Head of caudate nucleus (tissue), 42 donors: ENCODE results near the gene OSBPL3.
A peak's percentile ranks its signal among the peaks of the same experiment; 100 is the strongest.

ENCODE experiments used
- DNase-seq, 42 donors: peaks; one replicate each; pipeline versions ENCODE4 v3.0.0 to v3.0.0-alpha.2; 2020 to 2021; ENCODE audit warnings: mixed read lengths in 7 of 42
- intact Hi-C: fragments of 100-400 bp; cut with DNase I; formaldehyde crosslinking; loops from one replicate; pipeline ENCODE4 v1.15.0; 2022

OSBPL3 gene

DNA sequence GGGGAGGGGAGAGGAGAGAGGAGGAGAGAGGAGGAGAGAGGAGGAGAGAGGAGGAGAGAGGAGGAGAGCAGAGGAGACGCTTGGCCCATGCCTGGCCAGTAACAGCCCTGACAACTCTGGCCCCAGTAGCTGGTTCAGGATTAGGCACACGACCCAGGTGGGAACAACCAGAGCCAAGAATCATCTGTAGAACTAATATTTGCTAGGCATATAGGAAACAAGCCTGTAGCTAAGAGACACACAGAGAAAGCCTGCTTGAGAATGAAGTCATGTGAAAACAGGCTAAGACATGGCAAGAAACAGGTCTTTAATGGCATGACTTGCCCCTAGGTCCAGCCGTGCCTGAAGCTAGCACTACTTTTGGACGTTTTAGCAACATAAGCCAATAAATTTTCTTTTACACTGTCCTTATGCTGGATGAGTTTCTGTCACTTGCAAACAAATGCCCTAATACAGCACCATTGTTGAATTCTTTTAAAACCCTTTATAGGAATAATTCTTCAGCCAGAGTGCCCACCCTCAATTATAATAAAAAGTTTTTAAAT, 17.5 kb downstream of the OSBPL3 start:
- no peak for DNase-seq
- intact Hi-C loops, result no loop called here

DNA sequence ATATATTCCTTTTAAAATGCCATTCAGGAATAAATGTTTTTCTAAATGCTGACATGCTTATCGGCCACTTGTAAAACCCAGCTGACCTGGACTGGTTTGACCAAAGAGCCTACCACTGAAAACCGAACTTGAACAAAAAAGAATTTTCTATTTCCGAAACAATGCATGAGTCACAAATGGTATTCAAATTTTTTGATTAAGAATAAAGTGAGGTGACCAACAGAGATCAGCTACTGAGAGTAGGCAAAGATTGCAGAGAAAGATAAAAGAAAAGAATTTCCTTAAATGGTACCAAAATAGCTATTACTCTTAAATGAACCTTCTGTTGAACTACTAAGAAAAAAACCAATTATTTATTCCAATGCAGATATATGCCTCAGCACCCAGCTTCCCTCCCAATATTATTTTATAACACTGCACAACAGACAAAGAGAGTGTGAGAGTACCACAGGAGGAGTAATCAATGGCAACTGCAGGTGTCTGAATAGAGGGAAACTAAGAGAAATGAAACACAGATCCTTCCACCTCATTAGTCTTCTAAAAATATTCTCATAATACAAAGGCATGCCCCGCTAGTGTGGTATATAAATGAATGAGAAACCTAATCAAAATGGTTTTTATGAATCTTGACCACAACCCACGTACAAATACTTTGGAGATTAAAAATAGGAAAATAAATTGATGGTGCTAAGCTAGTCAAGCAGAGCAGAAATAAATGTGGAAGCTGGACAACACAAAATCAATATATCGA, 20.1 kb downstream of the OSBPL3 start:
- DNase-seq, result no peak
- intact Hi-C loops, result no loop called here

DNA sequence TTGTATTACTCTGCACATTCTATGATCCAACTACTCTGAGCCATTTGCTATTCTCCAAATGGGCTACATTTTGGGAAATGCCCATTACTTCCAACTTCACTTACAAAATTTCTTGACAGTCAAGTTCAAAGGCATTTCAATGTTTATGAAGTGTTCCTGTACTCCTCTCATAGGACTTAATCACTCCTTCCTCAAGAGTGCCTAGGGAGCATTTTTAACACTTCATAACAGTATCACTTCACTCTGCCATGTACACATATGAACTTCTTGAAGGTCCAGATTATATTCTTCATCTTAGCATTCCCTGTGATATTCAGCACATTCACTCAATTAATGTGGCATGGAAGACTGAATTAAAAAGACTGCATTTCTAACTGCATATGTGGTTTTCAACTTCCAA, 21.6 kb downstream of the OSBPL3 start:
- DNase-seq, result no peak
- intact Hi-C loops, result no loop called here

DNA sequence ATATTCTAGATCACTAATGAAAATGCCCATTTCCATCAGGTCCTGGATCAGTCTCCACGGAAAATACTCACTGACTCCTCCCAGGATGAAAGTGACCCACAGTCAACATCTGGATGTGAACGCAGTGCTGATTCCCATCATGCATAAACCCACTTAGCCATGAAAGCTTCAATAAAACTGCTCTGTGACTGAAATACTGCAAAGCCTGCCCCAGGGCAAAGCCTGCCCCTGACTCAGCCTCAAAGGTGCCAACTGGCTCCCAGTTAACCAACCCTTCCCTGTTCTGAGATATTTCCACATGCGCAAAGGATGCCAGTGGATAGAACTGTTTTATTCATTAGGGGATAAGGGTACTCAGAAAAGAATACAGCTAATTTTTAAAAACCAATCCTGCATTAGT, 24.0 kb downstream of the OSBPL3 start:
- DNase-seq, result peak in 2 of 42 donors; percentile 23 to 66
- intact Hi-C loops, result no loop called here

DNA sequence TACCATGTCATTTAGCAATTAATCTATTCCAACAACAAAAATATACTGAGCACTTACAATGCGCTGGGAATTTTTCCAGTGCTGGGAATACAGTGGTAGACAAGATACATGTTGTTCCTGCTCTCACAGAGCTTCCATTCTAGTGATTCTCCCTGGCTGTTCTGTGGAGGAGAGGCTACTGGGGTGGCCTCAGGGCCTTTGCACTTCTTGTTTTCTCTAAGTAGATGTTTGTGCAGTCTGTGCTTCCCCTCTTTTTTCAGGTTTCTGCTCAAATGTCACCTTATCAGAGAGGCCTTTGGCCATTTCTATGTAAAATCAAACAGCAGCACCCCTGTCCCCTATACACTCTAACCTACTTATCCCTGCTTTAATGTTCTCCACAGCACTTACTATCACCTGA, 24.7 kb downstream of the OSBPL3 start:
- intact Hi-C loops, result no loop called here
- DNase-seq, result no peak

DNA sequence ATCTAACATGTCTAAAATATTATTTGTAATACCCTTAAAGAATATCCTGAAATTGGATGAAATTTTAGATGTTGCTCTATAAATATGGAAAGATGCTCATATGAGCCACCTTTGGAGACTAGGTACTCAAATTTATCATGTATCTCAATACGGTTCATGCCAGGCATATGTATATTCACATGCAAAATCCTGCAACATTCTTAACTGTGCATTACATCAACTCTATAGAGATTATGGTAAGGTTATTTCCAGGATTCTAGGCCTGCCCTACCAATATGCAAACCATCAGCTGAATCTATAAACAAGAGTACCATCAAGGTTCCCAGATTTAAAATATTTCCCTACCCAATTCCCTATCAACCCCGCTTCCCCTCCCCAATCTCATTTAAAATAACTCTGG, 27.5 kb downstream of the OSBPL3 start:
- intact Hi-C loops, result no loop called here
- DNase-seq, result no peak

DNA sequence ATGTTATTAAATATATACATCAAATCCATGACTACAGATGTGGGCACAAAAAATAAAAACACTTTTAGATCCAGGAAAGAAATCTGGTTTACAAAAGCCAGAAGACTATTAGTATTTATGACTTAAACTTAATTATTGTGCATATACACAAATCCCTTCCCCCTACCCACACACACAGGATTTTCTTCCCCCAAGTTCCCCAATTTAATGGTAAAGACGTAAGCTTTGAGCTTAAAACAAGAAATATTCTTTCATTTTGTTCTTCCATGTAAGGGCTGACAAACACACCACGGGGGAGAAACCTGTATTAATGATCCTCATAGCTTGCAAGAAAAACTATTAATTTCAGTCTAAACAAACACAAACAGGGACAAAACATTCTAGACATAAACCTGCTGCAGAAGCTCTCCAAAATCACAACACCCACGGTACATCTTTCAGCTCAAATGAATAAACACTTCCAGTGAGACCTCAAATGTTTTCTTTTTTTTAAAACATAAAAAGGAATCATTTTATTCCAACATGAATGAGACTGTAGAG, 28.5 kb downstream of the OSBPL3 start:
- intact Hi-C loops, result no loop called here
- DNase-seq, result no peak

DNA sequence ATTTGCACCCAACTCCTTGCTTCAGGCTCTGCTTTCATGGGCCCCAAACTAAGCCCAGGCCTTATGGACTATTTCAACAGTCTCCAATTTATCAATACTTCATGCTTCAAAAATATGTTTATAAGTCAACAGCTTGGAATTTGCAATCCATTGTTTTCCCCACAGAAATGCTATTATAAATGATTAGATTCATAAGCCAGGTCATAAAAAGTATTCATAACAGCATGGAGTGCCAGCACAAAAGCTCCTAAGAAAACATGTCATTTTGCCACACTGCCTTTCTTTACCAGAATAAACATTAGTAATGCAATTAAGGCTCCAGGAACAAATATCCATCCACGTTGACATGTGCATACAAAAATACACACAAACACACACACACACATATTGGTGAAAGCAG, 30.1 kb downstream of the OSBPL3 start:
- intact Hi-C loops, result no loop called here
- DNase-seq, result no peak

DNA sequence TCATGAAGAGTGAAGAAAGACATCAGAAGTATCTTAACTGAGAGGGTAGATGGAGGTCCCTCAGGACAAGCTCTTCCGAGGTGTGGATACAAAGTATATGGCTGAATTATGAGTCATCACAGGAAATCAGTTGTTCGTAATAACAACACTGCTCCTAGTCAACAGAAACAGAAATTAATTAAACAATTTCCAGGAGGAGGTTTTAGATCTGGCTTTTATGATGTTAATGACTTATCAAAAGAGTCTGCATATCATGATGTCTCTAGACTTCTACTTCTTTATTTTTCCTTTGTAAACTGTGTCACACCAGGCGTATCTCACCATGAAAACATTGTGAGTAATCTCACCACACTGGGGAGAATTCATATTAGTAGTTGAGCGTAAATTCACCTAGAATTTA, 31.2 kb downstream of the OSBPL3 start:
- no peak for DNase-seq
- intact Hi-C loops, result no loop called here

DNA sequence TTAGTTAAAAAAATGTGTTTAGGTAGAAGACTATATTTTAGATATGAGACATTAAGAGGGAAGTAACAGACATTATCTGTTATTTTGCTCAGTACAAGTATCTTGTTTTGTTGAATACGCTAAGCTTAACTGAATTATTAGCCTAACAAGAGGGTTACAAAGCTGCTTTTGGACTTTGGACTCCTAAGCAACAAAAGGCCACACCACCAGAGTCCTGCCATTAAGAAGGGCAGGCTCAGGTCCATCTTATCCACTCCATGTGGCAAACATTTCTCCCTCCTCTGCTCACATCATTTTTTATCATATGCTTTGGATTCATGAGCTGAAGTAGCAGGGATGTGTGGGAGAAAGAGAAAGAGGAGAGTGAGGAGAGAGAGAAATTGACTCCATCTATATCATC, 33.5 kb downstream of the OSBPL3 start:
- no peak for DNase-seq
- intact Hi-C loops, result no loop called here

DNA sequence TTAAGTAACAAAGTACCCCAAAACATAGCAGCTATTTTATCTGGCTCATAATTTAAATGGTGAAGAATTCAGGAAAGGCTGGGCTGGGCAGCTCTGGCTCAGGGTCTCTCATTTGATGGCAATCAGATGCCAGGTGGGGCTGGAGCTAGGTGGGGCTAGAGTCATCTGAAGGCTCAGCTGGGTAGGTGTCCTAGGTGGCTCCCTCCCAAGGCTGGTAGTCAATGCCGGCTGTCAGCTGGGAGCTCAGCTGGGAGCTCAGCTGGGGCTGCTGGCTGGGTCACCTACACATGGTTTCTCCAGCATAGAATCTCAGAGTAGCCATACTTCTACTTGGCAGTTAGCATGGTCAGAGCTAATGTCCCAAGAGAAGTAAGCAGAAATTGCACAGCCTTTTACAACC, 34.1 kb downstream of the OSBPL3 start:
- no peak for DNase-seq
- intact Hi-C loops, result no loop called here

DNA sequence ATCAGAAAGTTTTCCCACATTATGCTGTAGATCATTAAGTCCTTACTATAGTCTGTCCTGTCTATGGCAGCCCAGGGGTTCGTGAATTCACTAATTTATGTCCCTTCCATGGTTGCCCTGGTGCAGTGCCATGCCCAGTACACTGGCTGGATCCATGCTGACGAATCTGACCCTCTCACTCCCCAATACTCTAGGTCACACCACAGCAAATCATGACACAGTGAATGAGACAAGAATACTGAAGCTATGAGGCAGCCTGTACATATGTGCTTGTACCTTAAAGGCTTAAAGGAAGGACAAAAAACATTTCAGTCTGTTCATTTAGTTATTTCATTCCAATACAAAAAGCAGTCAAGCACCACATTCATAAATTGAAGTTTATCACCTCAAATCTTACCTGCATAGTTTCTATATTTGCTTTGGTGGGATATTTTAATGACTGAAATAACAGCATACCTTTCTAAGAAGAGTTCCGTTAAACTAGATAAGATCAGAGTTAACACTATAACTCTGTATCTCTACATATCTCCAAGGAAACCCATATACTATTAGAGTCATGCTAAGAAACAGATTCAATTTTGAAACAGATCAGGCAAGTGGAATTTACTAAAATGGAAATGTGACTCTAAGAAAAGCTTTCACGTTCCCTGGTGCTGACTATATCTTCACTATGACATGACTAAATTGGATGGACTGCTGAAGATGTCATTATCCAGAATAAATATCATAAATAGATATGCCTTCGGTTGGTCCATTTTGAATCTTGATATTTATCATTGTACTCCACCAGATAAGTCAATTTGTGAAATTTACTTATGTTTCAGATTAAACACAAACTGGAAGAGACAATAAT, 36.7 kb downstream of the OSBPL3 start:
- intact Hi-C loops, result no loop called here

DNA sequence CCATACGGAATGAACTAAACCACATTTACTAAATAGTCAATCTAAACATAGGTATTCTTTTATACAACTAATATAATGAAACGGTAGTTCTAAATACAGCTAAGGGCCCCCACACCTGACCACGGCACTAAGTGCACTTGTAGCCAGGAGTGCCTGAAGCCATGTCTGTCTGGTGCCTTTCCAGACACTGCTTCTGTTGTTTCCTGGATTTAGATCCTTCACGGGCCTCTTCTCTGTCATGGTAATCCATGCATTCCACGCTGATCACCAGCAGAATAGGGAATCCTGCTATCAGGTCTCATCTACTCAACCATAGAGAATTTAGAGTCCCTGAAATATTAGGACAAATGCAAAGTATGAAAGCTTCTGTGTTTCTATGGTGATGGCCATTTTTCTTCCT, 37.8 kb downstream of the OSBPL3 start:
- intact Hi-C loops, result no loop called here
- no peak for DNase-seq

More for the DNA sequence above, 36.7 kb downstream of the OSBPL3 start:
- DNase-seq, result no peak

DNA sequence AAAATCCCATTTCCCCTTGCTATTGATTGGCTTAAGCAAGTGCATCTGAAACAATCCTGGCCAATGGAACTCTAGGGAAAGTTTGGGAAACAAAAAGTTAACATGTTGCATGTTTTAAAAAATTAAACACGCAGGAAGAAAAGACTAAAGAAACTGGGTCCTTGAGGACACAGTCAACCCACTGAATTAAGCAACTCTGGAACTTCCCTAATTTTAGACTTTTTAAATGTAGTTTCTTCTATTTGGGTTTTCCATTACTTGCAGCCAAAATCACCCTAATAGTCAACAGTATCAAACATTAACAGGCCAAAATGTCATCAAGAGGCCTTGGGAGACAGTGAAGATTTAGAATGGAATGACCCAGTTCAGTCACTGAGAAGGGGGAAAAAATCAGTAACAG, 40.6 kb downstream of the OSBPL3 start:
- no peak for DNase-seq
- intact Hi-C loops, result no loop called here

DNA sequence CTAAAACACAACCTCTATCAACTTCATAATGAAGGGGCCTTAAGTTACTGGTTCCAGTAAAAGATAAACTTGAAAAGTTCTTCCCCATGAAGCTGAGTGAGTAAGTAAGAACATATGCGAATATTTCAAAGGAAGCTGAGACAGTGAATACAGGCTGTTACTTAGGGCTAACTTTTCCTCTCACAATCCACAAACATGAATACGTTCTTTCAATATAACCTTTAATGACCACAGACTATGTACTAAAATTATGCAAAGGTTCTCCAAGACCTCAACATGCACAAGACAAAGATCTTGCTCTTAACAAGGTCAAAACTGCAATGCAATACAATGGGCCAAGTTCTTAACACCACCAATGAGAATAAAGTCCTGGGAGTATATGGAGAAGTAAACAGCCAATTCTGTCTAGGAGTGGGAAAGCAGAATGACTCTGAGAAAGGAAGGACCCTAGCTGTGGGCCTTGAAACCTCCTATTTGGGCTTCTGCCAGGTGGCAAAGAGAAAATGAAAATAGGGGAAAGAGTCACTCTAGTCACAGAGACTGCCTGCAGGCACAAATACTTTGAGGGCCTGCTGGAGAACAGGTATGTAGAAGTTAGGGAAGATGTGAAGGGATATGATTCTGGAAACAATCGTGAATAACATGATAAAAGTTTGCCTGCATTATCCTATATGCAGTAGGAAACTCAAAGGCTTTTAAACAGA, 43.7 kb downstream of the OSBPL3 start:
- peak in 1 of 42 donors; percentile 6 for DNase-seq
- intact Hi-C loops, result no loop called here

DNA sequence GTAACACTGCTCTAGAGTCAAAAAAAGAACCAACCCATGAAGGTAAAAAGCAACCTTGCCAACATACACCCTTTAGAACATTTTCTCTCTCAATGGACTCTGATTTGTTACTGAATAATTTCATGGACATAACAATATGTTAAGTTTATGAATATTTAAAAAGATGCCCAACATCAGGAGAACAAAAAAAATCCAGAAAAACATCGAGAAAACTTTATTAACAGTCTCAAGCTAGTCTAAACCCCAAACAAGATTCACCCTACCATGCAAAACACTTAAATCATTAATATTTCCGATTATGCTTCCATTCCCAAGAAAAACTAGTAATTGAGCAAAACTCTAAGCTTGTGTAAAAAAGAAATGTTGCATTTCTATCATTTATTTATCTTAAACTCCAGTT, 46.7 kb downstream of the OSBPL3 start:
- no peak for DNase-seq
- intact Hi-C loops, result no loop called here

DNA sequence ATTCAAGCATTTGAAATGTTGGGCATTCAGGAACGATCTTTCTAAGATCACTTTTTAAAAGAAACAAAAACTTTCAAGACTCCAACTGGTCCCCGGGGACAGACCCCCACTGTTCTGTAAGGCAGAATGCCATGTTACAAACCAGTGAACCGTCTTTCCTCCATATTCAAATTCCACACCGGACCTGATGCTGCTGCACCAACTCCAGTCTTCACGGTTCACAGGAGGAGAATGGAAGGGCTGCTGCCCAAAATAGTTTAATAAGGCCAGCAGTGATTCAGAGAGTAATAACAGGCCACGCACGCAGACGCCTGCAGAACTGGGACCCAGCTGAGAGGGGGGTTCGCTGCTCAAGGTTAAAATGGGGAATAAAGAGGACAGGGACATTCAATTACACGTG, 47.2 kb downstream of the OSBPL3 start:
- peak in 8 of 42 donors; percentile 6 to 62 (median 14) for DNase-seq
- intact Hi-C loops, result no loop called here

DNA sequence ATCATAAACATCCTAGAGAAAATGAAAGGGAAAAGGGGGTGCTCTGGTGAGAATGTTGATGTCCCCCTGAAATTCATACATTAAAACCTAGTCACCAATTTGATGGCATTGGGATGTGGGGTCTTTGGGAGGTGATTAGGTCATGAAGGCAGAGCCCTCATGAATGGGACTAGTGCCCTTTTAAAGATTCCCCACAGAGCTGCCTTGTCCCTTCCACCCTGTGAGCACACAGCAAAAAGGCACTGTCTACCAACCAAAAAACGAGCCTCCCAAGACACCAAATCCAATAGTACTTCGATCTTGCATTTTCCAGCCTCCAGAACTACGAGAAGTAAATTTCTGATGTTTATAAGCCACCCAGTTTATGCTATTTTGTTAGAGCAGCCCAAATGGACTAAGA, 47.6 kb downstream of the OSBPL3 start:
- intact Hi-C loops, result no loop called here
- DNase-seq, result no peak

DNA sequence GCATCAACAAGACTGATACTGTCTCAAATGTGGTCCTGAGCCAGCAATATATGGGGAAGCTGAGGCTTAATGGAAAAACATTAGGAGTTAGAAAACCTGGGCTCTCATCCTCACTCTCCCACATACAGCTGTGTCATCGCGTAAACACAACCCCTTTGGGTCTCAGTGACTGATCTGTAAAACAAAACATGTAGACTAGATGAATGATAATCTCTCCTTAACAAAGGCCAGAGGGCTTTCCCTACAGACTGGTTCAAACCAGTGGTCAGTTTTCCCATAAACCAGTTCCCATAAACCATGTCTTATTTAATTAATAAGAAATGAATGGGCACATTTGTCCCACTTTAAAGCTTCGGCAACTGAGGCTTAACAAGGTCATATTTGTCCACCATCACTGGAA, 48.1 kb downstream of the OSBPL3 start:
- intact Hi-C loops, result no loop called here

DNA sequence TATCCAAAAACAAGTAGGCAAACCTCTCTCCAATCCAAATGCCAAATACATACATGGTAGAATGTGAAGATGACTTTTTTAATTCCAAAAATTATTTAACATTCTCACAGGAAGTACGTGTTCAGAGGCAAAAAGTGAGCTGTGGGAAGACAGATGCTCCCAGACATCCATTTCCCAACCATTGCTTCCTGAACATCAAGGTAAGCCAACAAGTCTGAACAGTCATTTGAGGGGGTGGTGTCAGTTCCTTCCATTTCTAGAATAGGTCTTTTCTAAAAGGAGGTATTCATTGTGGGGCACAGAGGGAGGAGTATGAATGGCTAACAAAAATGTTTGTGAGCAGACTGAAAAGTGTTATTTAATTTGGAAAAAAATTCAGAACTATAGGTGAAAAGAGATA, 49.1 kb downstream of the OSBPL3 start:
- DNase-seq, result no peak
- intact Hi-C loops, result no loop called here

More for the DNA sequence above, 48.1 kb downstream of the OSBPL3 start:
- no peak for DNase-seq
